Neural progenitor cell (in vitro differentiated cells): ENCODE measurements around the gene TNK2.

Experiments used
- CTCF ChIP-seq: fragments of 200-600 bp; sonication (generic); IDR thresholded peaks from 2 replicates; pipeline ENCODE4 v1.5.1; 2017; ENCODE audit warnings: antibody characterized with exemption, mild to moderate bottlenecking
- EZH2 ChIP-seq: fragments of 200-600 bp; sonication (generic); IDR thresholded peaks from 2 replicates; pipeline ENCODE4 v1.6.1; 2017; ENCODE audit warnings: antibody characterized with exemption, mild to moderate bottlenecking, moderate library complexity

GRCh38 chr3:195838714-195839113 is 69.6 kb downstream of the TNK2 start:
- TF ChIP-seq CTCF (no peak), EZH2 (no peak)
